Hepatocyte (in vitro differentiated cells): ENCODE measurements around the gene FIZ1. TPM values are rescaled to one million over a fixed set of nuclear protein-coding genes. Genes with fewer than 3 reads are reported as not detected.

Source experiments
- DNase-seq: peaks from one replicate; pipeline ENCODE4 v3.0.0-alpha.2; 2016; ENCODE audit warnings: low spot score
- H2AFZ ChIP-seq: fragments of 200-600 bp; sonication (generic); 2 replicates; pipeline ENCODE4 v1.6.0; 2016; ENCODE audit warnings: antibody characterized with exemption, mild to moderate bottlenecking
- H3K27ac ChIP-seq: fragments of 200-600 bp; sonication (generic); 2 replicates; pipeline ENCODE4 v1.5.1; 2016; ENCODE audit warnings: mild to moderate bottlenecking
- H3K27me3 ChIP-seq: fragments of 200-600 bp; sonication (generic); 2 replicates; pipeline ENCODE4 v1.6.1; 2016
- H3K36me3 ChIP-seq: fragments of 200-600 bp; sonication (generic); replicated peaks from 2 replicates; pipeline ENCODE4 v1.5.1; 2016; ENCODE audit warnings: low read depth; ENCODE audit not compliant: insufficient read depth
- H3K4me1 ChIP-seq: fragments of 200-600 bp; sonication (generic); 2 replicates; pipeline ENCODE4 v1.5.1; 2016; ENCODE audit warnings: mild to moderate bottlenecking, moderate library complexity; ENCODE audit not compliant: insufficient read depth
- H3K4me2 ChIP-seq: fragments of 200-600 bp; sonication (generic); 2 replicates; pipeline ENCODE4 v1.6.0; 2016
- H3K4me3 ChIP-seq: fragments of 200-600 bp; sonication (generic); 2 replicates; pipeline ENCODE4 v1.5.1; 2016; ENCODE audit warnings: mild to moderate bottlenecking
- H3K79me2 ChIP-seq: fragments of 200-600 bp; sonication (generic); 2 replicates; pipeline ENCODE4 v1.6.0; 2017; ENCODE audit warnings: mild to moderate bottlenecking
- H3K9me2 ChIP-seq: fragments of 200-600 bp; sonication (generic); replicated peaks from 2 replicates; pipeline ENCODE4 v1.6.0; 2017; ENCODE audit warnings: mild to moderate bottlenecking; ENCODE audit not compliant: insufficient read depth
- H3K9me3 ChIP-seq: fragments of 200-600 bp; sonication (generic); 2 replicates; pipeline ENCODE4 v1.5.1; 2016; ENCODE audit warnings: low read depth, mild to moderate bottlenecking
- H4K20me1 ChIP-seq: fragments of 200-600 bp; sonication (generic); 2 replicates; pipeline ENCODE4 v1.6.0; 2016; ENCODE audit warnings: mild to moderate bottlenecking; ENCODE audit not compliant: insufficient read depth, poor library complexity, severe bottlenecking
- EZH2 ChIP-seq: fragments of 200-600 bp; sonication (generic); IDR thresholded peaks from 2 replicates; pipeline ENCODE4 v1.6.1; 2016; ENCODE audit warnings: antibody characterized with exemption, mild to moderate bottlenecking, borderline replicate concordance
- EZH2phosphoT487 ChIP-seq: fragments of 200-600 bp; sonication (generic); IDR thresholded peaks from one replicate; pipeline ENCODE4 v1.6.1; 2018; ENCODE audit warnings: antibody characterized with exemption, mild to moderate bottlenecking, low read depth, moderate library complexity; ENCODE audit not compliant: unreplicated experiment, severe bottlenecking
- WGBS: methylation state at CpG from one replicate; pipeline ENCODE4 v1.1.6; 2016; ENCODE audit warnings: low lambda C conversion rate; ENCODE audit errors: missing lambda C conversion rate; 5-methylcytosine and 5-hydroxymethylcytosine counted together
- polyA plus RNA-seq: library from polyadenylated mRNA; unstranded; fragments of >200 nt; fragmentation: Nextera tagmentation; extraction: Ambion mirVana; gene quantifications from 2 replicates; pipeline ENCODE4 v1.2.1, GENCODE V29; 2016
- total RNA-seq: library from RNA; depleted of rRNA; stranded (reverse); fragments of >200 nt; gene quantifications from 2 replicates; pipeline ENCODE4 v1.2.3, GENCODE V29; 2014
- TF ChIP-seq, protein P1 (sequence below): fragments of 200-600 bp; sonication (generic); IDR thresholded peaks from 2 replicates; pipeline ENCODE4 v1.5.1; 2016; ENCODE audit warnings: antibody characterized with exemption, mild to moderate bottlenecking; ENCODE audit not compliant: poor library complexity

FIZ1 gene
- total and polyA plus RNA-seq, 2 experiments from 2014 or later, result 3.8 to 16.4 TPM

DNA sequence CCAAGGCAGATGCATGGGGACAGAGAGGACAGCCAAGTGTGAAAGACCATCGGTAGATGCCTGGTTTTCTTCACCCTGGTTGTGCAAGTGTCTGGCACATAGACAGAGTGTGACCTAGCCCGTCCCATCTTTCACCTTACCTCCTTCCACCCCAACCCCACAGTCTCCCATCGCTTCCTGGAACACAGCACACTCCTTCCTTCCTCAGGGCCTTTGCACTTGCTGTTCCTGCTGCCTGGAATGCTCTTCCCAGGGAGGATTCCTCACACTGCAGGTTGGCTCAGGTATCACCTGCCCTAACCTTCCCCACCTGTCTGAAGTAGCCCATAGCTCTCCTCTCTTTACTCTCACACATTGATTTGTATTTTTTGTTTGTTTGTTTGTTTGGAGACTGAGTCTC, 3.0 kb downstream of the FIZ1 start:
- Histone ChIP-seq H3K4me2 (no peak overlapping the region), H3K36me3 (no peaks in the 10 kb centered on the region), H3K9me3 (no peaks in the 10 kb centered on the region), H3K27me3 (no peaks in the 10 kb centered on the region), H3K4me1 (peaks cover 6% of the 10 kb centered on the region), H4K20me1 (no peaks in the 10 kb centered on the region), H2AFZ (no peak overlapping the region), H3K9me2 (no peaks in the 10 kb centered on the region), H3K79me2 (peaks cover 5% of the 10 kb centered on the region), H3K27ac (no peak overlapping the region), H3K4me3 (no peak overlapping the region)
- 98% methylated on average over 3 of the region's 3 CpGs for WGBS
- DNase-seq, result no peak
- TF ChIP-seq EZH2phosphoT487 (no peak), EZH2 (no peak)
- TF ChIP-seq, protein P1, sequence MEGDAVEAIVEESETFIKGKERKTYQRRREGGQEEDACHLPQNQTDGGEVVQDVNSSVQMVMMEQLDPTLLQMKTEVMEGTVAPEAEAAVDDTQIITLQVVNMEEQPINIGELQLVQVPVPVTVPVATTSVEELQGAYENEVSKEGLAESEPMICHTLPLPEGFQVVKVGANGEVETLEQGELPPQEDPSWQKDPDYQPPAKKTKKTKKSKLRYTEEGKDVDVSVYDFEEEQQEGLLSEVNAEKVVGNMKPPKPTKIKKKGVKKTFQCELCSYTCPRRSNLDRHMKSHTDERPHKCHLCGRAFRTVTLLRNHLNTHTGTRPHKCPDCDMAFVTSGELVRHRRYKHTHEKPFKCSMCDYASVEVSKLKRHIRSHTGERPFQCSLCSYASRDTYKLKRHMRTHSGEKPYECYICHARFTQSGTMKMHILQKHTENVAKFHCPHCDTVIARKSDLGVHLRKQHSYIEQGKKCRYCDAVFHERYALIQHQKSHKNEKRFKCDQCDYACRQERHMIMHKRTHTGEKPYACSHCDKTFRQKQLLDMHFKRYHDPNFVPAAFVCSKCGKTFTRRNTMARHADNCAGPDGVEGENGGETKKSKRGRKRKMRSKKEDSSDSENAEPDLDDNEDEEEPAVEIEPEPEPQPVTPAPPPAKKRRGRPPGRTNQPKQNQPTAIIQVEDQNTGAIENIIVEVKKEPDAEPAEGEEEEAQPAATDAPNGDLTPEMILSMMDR, result no peak

DNA sequence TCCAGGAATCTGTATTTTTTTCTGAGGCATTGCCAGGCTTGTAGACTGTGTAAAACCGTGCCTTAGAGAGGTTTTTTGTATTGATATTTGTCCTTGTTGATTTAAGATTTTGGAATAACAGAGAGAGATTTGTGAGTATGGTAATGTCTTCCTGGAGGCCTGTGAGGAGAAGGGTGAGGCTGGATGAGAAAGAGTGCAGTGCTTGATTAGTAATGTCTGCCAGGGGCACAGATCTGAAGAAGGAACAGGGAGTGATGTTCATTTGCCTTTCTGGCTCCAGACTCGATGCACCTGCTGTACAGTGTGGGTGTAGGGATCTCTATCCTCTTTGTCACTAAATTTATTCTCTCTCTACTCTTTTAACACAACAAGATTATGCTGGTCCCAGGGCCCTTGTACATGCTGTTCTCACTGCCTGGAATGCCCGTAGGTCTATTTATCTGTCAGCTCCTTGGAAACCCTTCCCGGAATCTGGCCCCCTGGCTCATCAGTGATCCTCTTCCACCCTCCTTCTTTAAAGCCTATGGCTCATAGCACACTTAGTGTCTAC, 4.2 kb downstream of the FIZ1 start:
- Histone ChIP-seq H3K27ac (no peak overlapping the region), H3K4me3 (no peak overlapping the region)

DNA sequence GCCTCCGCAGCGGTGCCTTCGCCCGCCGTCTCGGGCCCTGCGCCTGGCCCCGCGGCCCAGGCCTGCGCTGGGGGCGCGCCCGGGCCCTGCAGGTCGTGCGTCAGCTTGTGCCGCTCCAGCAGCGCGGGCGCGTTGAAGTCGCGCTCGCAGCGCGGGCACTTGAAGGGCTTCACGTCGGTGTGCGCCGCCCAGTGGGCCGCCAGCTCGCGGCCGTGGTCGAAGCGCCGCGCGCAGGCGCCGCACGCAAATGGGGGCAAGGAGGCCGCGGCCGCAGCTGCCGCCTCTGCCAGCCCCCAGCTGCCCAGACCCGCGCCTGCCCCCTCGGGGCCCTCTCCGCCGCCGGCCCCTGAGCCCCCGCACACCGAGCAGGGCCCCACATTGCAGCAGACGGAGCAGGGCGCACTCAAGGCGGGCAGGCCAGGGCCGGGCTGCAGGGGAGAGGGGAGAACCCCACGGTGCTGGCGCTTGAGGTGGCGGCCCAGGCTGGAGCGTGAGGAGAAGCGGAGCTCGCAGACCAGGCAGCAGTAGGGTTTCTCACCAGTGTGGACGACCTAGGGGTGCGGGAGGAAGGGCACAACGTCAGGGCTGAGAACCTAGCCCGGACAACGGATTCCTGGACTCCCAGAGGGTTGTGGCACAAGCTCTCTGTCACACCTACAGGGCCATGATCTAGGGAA, 6.1 kb downstream of the FIZ1 start:
- no peaks in the 10 kb centered on the region for H3K9me2 ChIP-seq
- no peaks in the 10 kb centered on the region for H3K9me3 ChIP-seq
- no peaks in the 10 kb centered on the region for H3K36me3 ChIP-seq
- DNase-seq, result no peak
- no peak overlapping the region for H3K4me3 ChIP-seq
- H3K79me2 ChIP-seq, result no peaks in the 10 kb centered on the region
- H3K27me3 ChIP-seq, result no peaks in the 10 kb centered on the region
- H3K27ac ChIP-seq, result no peak overlapping the region
- WGBS, result 98% methylated on average over 42 of the region's 68 CpGs
- no peak overlapping the region for H3K4me2 ChIP-seq
- TF ChIP-seq, protein P1, result no peak
- TF ChIP-seq EZH2, result no peak
- TF ChIP-seq EZH2phosphoT487, result no peak
- H2AFZ ChIP-seq, result no peak overlapping the region
- H3K4me1 ChIP-seq, result no peaks in the 10 kb centered on the region
- H4K20me1 ChIP-seq, result no peaks in the 10 kb centered on the region

More for the DNA sequence above, 4.2 kb downstream of the FIZ1 start:
- H3K79me2 ChIP-seq, result no peaks in the 10 kb centered on the region
- WGBS, result 91% methylated on average over 4 of the region's 4 CpGs
- H3K27me3 ChIP-seq, result no peaks in the 10 kb centered on the region
- no peaks in the 10 kb centered on the region for H3K36me3 ChIP-seq
- no peak overlapping the region for H2AFZ ChIP-seq
- DNase-seq, result no peak
- H3K4me1 ChIP-seq, result no peaks in the 10 kb centered on the region
- no peaks in the 10 kb centered on the region for H3K9me3 ChIP-seq
- TF ChIP-seq, protein P1, result no peak
- TF ChIP-seq EZH2 (no peak), EZH2phosphoT487 (no peak)
- no peaks in the 10 kb centered on the region for H4K20me1 ChIP-seq
- no peak overlapping the region for H3K4me2 ChIP-seq
- no peaks in the 10 kb centered on the region for H3K9me2 ChIP-seq
